Activated CD4-positive, alpha-beta T cell treated with anti-CD3 and anti-CD28 coated beads, Interleukin-2, amount 10 ng/mL, durations not matched to agents 7 days and 5 days (primary cell): ENCODE results near the gene FILIP1. TPM values are rescaled to one million over a fixed set of nuclear protein-coding genes. Genes with fewer than 3 reads are reported as not detected.

Source experiments
- CTCF ChIA-PET: fragments of 350-600 bp; sonication (Branson Sonifier 250); formaldehyde crosslinking; loops from one replicate; lab custom pipeline; 2021; ENCODE audit warnings: antibody characterized with exemption; lab: Charles Lee
- POLR2A ChIA-PET: fragments of 350-600 bp; sonication (Branson Sonifier 250); formaldehyde crosslinking; loops from one replicate; lab custom pipeline; 2021; ENCODE audit warnings: antibody characterized with exemption; lab: Charles Lee
- DNase-seq: peaks from one replicate; pipeline ENCODE4 v3.0.0-alpha.2; 2020
- H3K27ac Mint-ChIP-seq: one replicate; pipeline ENCODE4 v1.8.0; 2021; ENCODE audit warnings: mild to moderate bottlenecking, moderate library complexity, mixed read lengths
- H3K27me3 Mint-ChIP-seq: one replicate; pipeline ENCODE4 v1.8.0; 2021; ENCODE audit warnings: mixed read lengths
- H3K36me3 Mint-ChIP-seq: one replicate; pipeline ENCODE4 v1.8.0; 2021; ENCODE audit warnings: low read depth, mixed read lengths
- H3K4me1 Mint-ChIP-seq: one replicate; pipeline ENCODE4 v1.8.0; 2021; ENCODE audit warnings: mixed read lengths
- H3K4me3 Mint-ChIP-seq: one replicate; pipeline ENCODE4 v1.8.0; 2021; ENCODE audit warnings: mild to moderate bottlenecking, moderate library complexity, mixed read lengths
- H3K9me3 Mint-ChIP-seq: one replicate; pipeline ENCODE4 v1.8.0; 2021; ENCODE audit warnings: mixed read lengths
- total RNA-seq, 2 experiments: library from RNA; stranded (reverse); gene quantifications; one replicate each; pipeline ENCODE4 v1.2.3, GENCODE V29; 2021

FILIP1 gene
- total RNA-seq, 2 experiments from 2014 or later, result 0.04 TPM; not detected in 1

DNA sequence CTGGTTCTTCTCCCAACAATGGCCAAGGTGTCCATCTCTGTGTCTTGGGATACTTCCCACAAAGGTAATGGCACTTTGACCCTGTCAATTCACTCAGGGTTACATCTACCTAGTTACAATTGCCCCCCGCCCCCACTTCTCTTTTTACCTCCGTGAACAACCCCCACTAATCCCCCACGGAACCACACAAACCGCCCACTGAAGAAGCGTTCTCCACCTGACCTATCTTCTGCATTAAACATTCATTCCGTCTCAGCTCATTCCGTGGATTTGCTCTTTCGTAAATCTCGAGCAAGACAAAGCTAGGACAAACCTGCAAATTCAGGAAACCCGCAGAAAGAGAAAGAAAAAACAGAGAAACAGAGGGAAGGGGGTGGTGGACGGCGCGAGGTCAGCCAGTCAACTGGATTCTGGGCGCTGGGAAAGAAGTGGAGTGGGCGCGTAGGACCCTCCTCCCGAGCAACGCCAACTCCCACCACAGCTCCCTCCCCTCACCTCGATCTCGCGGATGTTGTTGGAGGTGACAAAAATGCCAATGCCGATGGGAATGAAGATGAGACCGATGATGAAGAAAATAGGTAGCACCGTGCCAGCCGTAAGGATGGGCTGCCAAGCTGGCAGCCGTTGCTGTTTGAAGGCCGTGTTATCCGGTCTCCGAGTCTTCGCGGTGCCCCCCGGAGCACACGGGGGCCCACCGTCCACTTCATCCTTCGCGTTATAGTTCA, 209.5 kb downstream of the FILIP1 start:
- Mint-ChIP-seq H3K4me3 (no peak overlapping the region), H3K27ac (no peak overlapping the region), H3K36me3 (peaks cover 10% of the 10 kb centered on the region), H3K4me1 (peaks cover 45% of the 10 kb centered on the region), H3K27me3 (no peaks in the 10 kb centered on the region), H3K9me3 (no peaks in the 10 kb centered on the region)
- POLR2A ChIA-PET, result interaction anchor here (0.6 kb wide), 1 partner anchor 415 kb away, joined by 3 read pairs; no protein-coding TSS in a partner anchor
- DNase-seq, result peak; percentile 35
- CTCF ChIA-PET, result interaction anchor here (0.6 to 1.6 kb wide), 6 partner anchors 8 to 1900 kb away, joined by 3 to 4 read pairs (median 3); no protein-coding TSS in a partner anchor

GRCh38 chr6:75282706-75283105, 210.9 kb downstream of the FILIP1 start:
- H3K4me3 Mint-ChIP-seq, result no peak overlapping the region
- CTCF ChIA-PET, result no interaction called here
- no peak for DNase-seq
- POLR2A ChIA-PET, result no interaction called here
- H3K36me3 Mint-ChIP-seq, result peaks cover 17% of the 10 kb centered on the region
- H3K27me3 Mint-ChIP-seq, result no peaks in the 10 kb centered on the region
- H3K9me3 Mint-ChIP-seq, result no peaks in the 10 kb centered on the region
- H3K27ac Mint-ChIP-seq, result no peak overlapping the region
- peaks cover 48% of the 10 kb centered on the region for H3K4me1 Mint-ChIP-seq

- H3K27ac Mint-ChIP-seq, result no peak overlapping the region
- no peak overlapping the region for H3K4me3 Mint-ChIP-seq
- peaks cover 14% of the 10 kb centered on the region for H3K36me3 Mint-ChIP-seq
- POLR2A ChIA-PET, result no interaction called here
- DNase-seq, result no peak
- H3K4me1 Mint-ChIP-seq, result peaks cover 42% of the 10 kb centered on the region
- no peaks in the 10 kb centered on the region for H3K9me3 Mint-ChIP-seq
- no peaks in the 10 kb centered on the region for H3K27me3 Mint-ChIP-seq
- CTCF ChIA-PET, result no interaction called here
Measured at GRCh38 chr6:75281653-75282052, 211.9 kb downstream of the FILIP1 start.

DNA sequence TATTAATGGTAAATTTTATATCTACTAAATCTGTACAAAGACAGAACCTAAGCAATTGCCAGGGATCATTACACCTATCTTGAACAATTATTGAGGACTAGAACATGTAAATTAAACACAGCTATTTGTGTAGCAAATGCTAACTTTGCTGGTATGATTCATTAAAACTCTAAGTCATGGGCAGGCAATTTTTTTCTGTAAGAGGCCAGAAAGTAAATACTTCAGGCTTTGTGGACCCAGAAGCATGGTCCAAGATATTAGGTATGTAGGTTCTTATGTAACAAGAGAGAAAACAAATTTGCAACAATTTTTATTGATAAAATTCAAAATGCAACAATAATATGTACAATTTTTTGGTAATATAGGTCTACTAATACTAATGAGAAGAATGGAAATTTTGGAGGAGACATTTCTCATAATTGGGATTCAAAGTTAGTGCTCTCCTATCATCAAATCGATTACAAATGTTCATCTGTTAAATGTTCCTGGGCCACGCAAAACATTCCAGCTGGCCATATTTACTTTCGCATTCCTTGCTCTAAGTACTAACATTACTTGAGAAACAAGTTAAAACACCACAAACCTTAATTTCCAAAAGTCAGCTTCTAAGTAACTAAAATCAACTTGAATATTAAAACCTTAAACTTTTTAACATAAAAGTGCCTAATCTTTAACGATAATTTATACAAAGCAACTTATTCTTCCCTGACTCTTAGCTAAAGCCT, 213.3 kb downstream of the FILIP1 start:
- DNase-seq, result no peak
- peaks cover 43% of the 10 kb centered on the region for H3K4me1 Mint-ChIP-seq
- H3K4me3 Mint-ChIP-seq, result no peak overlapping the region
- H3K9me3 Mint-ChIP-seq, result peaks cover 1% of the 10 kb centered on the region
- ChIA-PET CTCF (no interaction called here), POLR2A (no interaction called here)
- H3K36me3 Mint-ChIP-seq, result peaks cover 24% of the 10 kb centered on the region
- no peaks in the 10 kb centered on the region for H3K27me3 Mint-ChIP-seq
- H3K27ac Mint-ChIP-seq, result no peak overlapping the region

DNA sequence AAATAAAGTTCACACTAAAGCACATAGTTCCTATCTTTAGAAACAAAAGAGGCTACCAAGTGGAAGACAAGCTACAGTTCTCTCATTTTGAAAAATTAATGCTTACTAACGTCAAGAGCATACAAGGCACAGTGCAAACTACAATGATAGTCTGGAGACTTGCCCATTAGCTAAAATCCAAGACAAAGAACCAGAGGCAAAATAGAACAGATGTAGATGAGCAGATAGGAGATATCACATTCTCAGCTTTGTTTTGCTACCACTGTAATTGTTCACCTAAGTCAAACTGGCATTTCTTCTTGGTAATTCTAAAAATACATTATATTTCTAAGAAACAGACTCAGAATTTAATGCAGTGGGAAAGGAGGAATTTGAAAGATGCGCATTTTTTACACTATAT, 214.2 kb downstream of the FILIP1 start:
- ChIA-PET POLR2A (no interaction called here), CTCF (no interaction called here)
- Mint-ChIP-seq H3K27me3 (no peaks in the 10 kb centered on the region), H3K9me3 (peaks cover 6% of the 10 kb centered on the region), H3K36me3 (peaks cover 31% of the 10 kb centered on the region), H3K4me1 (peaks cover 47% of the 10 kb centered on the region), H3K27ac (no peak overlapping the region), H3K4me3 (no peak overlapping the region)
- DNase-seq, result no peak

DNA sequence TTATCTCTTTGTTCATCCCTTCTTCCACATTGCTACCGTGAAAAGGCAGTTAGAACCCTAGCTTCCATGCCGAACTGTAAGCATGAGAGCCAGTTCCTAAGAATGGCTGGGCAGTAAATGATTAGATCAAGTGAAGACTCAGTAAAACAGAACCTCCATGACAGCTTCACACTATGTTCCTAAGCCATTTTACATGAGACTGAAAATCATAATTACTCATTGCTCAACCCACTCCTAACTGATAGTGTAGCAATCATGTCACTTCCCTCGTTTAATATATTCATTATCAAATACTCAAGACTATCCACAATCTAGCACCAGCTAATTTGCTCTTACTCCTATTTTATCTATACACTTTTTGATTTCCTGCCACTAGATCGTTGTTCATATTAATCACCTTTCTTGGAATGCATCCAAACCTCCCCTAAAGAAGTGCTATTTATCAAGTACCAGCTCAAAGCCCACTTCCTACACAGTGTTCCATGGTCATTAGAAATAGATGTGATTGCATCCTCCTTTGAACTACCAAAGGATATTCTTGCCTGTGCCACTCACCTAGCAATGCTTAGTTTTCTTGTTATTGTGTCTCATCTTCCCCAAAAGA, 215.0 kb downstream of the FILIP1 start:
- H3K36me3 Mint-ChIP-seq, result peaks cover 38% of the 10 kb centered on the region
- no peak overlapping the region for H3K27ac Mint-ChIP-seq
- no peak for DNase-seq
- H3K27me3 Mint-ChIP-seq, result no peaks in the 10 kb centered on the region
- H3K9me3 Mint-ChIP-seq, result peaks cover 6% of the 10 kb centered on the region
- POLR2A ChIA-PET, result interaction anchor here (0.5 kb wide), 1 partner anchor 20 kb away, joined by 4 read pairs; no protein-coding TSS in a partner anchor
- H3K4me3 Mint-ChIP-seq, result no peak overlapping the region
- CTCF ChIA-PET, result interaction anchor here (0.9 to 1.5 kb wide), 2 partner anchors 10 to 1169 kb away, joined by 3 to 5 read pairs; no protein-coding TSS in a partner anchor
- peaks cover 54% of the 10 kb centered on the region for H3K4me1 Mint-ChIP-seq

DNA sequence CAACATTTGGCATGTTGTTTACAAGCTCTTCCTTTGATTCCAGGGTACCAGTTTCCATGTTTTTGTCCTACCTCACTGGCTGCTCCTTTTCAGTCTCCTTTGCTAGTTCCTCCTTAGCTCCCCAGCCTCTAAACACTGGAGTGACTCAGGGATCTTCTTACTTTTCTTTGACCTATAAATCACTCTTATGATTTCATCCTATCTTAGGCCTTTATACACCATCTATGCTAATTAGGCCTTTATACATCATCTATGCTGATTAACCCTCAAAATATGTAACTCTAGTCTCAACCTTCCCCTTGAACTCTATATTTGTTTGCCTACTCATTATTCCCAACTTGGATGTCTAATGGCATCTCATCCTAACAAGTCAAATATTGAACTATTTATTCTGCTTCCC, 218.5 kb downstream of the FILIP1 start:
- peaks cover 11% of the 10 kb centered on the region for H3K9me3 Mint-ChIP-seq
- H3K4me3 Mint-ChIP-seq, result no peak overlapping the region
- no peak for DNase-seq
- H3K27ac Mint-ChIP-seq, result peak overlapping the region; percentile 25
- POLR2A ChIA-PET, result no interaction called here
- H3K36me3 Mint-ChIP-seq, result peaks cover 67% of the 10 kb centered on the region
- CTCF ChIA-PET, result interaction anchor here (1.2 kb wide), 1 partner anchor 71 kb away, joined by 3 read pairs; no protein-coding TSS in a partner anchor
- H3K27me3 Mint-ChIP-seq, result no peaks in the 10 kb centered on the region
- H3K4me1 Mint-ChIP-seq, result peaks cover 62% of the 10 kb centered on the region

DNA sequence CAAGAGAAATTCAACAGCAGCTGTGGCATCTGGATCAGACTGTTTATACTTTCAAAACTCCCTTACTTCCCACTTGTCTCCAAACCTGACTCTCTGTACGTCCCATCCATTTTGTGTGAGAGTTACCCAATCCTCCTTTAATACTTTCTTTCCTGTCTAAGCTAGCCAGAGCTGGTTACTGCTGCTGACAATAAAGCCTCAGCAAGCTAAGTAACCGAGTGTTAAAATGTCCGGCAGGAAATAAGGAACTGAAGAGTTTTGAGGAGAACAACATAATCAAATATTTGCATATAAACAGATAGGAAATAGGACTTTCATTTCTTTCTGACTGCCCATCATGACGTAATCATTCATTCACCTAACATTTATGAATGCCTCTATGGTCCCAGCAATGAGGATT, 220.6 kb downstream of the FILIP1 start:
- Mint-ChIP-seq H3K9me3 (peaks cover 11% of the 10 kb centered on the region), H3K27me3 (no peaks in the 10 kb centered on the region), H3K4me1 (peaks cover 53% of the 10 kb centered on the region), H3K36me3 (peaks cover 62% of the 10 kb centered on the region), H3K4me3 (no peak overlapping the region), H3K27ac (no peak overlapping the region)
- DNase-seq, result no peak
- ChIA-PET POLR2A (no interaction called here), CTCF (interaction anchor here (1.0 kb wide), 1 partner anchor 18 kb away, joined by 5 read pairs; no protein-coding TSS in a partner anchor)

DNA sequence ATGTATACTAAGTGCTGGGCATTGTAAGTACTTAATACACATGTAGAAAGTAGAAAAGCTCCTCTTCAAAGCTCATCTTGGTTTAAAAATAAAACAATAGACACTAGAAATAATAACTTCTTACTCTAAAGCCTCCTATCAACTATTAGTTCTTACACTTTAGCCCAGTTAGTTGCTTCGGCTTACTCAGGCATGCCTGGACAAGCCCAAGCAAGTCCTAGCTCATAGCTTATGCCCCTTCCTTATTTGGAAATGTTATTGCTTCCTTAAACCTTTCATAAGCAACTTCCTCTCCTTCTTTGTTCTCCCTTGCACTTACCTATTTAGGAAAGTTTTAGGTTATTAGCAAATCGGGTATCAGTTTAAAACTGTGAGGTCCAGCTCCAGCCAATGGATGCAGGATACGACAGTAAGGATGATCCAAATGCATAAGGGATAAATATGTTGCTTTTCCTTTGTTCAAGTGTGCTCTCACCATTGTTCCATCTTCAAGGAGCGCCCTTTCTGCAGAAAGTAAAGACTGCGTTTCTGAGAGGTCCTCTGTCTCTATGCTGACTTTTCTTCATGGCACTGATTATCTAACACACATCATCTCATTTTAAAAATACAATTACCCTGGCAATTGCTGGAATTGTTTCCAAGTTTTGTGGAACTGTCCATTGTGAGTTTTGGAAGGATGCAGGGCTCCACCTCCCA, 221.3 kb downstream of the FILIP1 start:
- Mint-ChIP-seq H3K27me3 (no peaks in the 10 kb centered on the region), H3K4me3 (peak overlapping the region; percentile 16)

DNA sequence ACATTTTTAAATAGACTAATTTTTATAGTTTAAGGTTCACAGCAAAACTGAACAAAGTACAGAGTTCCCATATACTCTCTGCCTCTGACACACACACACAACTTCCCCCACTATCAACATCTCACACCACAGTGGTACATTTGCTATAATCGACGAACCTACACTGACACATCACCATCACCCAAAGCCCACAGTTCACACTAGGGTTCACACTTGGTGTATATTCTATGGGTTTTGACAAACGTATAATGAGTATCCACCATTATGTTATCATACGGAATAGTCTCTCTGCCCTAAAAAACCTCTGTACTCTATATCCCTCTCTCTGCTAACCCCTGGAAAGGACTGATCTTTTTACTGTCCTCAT, 224.6 kb downstream of the FILIP1 start:
- peaks cover 41% of the 10 kb centered on the region for H3K4me1 Mint-ChIP-seq
- H3K27me3 Mint-ChIP-seq, result no peaks in the 10 kb centered on the region
- POLR2A ChIA-PET, result no interaction called here
- no peak overlapping the region for H3K27ac Mint-ChIP-seq
- H3K4me3 Mint-ChIP-seq, result no peak overlapping the region
- DNase-seq, result no peak
- CTCF ChIA-PET, result interaction anchor here (1.0 kb wide), 1 partner anchor 9 kb away, joined by 5 read pairs; no protein-coding TSS in a partner anchor
- peaks cover 37% of the 10 kb centered on the region for H3K36me3 Mint-ChIP-seq
- H3K9me3 Mint-ChIP-seq, result peaks cover 5% of the 10 kb centered on the region

More for the DNA sequence above, 221.3 kb downstream of the FILIP1 start:
- Mint-ChIP-seq H3K9me3 (peaks cover 11% of the 10 kb centered on the region), H3K4me1 (peaks cover 57% of the 10 kb centered on the region), H3K36me3 (peaks cover 62% of the 10 kb centered on the region), H3K27ac (peak overlapping the region; percentile 31)
- CTCF ChIA-PET, result interaction anchor here (0.5 to 0.9 kb wide), 2 partner anchors 65 to 1495 kb away, joined by 3 read pairs; no protein-coding TSS in a partner anchor
- POLR2A ChIA-PET, result no interaction called here
- DNase-seq, result no peak

DNA sequence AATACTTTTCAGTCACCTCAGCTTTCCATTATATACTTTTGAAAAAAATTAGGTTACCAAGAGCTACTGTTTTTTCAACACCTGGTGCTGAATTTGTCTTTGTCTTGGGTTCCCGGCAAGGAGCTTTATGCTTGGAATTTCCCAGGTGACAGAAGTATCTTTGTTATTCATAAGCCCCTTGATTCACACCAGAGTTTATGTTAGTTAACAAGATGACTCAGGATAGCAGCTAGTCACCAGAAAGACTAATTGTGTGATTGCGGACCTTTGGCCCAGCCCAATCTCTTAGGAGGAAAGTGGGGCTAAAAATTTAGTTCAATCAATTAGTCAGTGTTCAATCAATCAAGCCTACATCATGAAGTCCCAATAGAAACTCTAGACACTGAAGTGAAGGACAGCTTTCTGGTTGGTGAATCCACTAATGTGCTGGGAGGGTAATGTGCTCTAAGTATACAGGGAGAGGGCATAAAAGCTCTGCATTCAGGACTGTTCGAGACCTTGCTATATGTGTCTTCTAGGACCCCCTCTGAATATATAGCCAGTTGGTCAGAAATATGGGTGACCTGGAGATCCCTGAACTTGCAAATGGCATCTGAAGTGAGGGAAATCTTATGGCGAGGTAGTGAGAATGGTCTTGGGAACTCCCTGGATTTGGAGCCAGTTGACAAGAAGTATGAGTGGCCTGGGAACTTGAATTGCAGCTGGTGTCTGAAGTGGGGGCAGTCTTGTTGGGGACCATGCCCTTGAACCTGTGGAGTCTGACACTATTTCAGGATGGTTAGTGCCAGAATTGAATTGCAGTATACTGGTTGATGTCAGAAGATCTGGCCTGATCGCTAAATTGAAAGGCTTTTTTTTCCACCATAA, 225.2 kb downstream of the FILIP1 start:
- CTCF ChIA-PET, result interaction anchor here (1.0 kb wide), 1 partner anchor 10 kb away, joined by 5 read pairs; no protein-coding TSS in a partner anchor
- Mint-ChIP-seq H3K9me3 (peaks cover 5% of the 10 kb centered on the region), H3K27me3 (no peaks in the 10 kb centered on the region), H3K36me3 (peaks cover 34% of the 10 kb centered on the region), H3K4me1 (peaks cover 38% of the 10 kb centered on the region), H3K4me3 (no peak overlapping the region), H3K27ac (no peak overlapping the region)
- DNase-seq, result no peak
- POLR2A ChIA-PET, result no interaction called here
